ENCODE data around the gene ANLN. TPM values are rescaled to one million over a fixed set of nuclear protein-coding genes. Genes with fewer than 3 reads are reported as not detected.

The ANLN gene
- total RNA-seq, 1 experiment from 2014 or later, result 78.9 TPM

GRCh38 chr7:36491317-36491716, 101.7 kb downstream of the ANLN start:
- Histone ChIP-seq H3K79me1 (ENCODE audit: insufficient read depth, low read depth, low read length, poor library complexity, severe bottlenecking) (no peaks in the 10 kb centered on the region), H3K18ac (ENCODE audit: insufficient read length, low read depth, low read length) (no peak overlapping the region), H4K8ac (replicated peaks; ENCODE audit: insufficient read length, low read depth, low read length) (no peak overlapping the region), H2BK15ac (ENCODE audit: low read depth, low read length) (no peak overlapping the region), H2BK5ac (ENCODE audit: insufficient read length, low read length) (no peak overlapping the region), H2BK12ac (ENCODE audit: insufficient read length, low read depth, low read length) (no peak overlapping the region), H3K56ac (ENCODE audit: insufficient read length, low read depth, low read length) (no peak overlapping the region), H4K91ac (ENCODE audit: insufficient read length, low read depth, low read length) (no peak overlapping the region), H2AFZ (ENCODE audit: low read length) (no peak overlapping the region), H3K27me3 (ENCODE audit: insufficient read depth, low read length) (no peaks in the 10 kb centered on the region), H3K4ac (ENCODE audit: low read depth, low read length) (no peak overlapping the region), H3K4me1 (ENCODE audit: insufficient read depth, low read length) (no peaks in the 10 kb centered on the region), H3K14ac (ENCODE audit: insufficient read depth, low read length) (no peak overlapping the region), H4K20me1 (ENCODE audit: control insufficient read depth, insufficient read depth, insufficient read length) (no peaks in the 10 kb centered on the region), H4K5ac (ENCODE audit: insufficient read length, low read depth, low read length) (no peak overlapping the region), H2AK5ac (ENCODE audit: insufficient read length, low read length) (no peak overlapping the region), H3K4me2 (ENCODE audit: insufficient read depth, insufficient read length, low read length) (no peak overlapping the region), H3K79me2 (ENCODE audit: insufficient read depth, low read length) (no peaks in the 10 kb centered on the region; the same call in 1 of the 2 replicates), H3K9ac (ENCODE audit: extremely low read depth, insufficient read length, low read length) (no peak overlapping the region), H3K23me2 (ENCODE audit: insufficient read length, low read depth, low read length, poor library complexity, severe bottlenecking) (no peaks in the 10 kb centered on the region), H2BK20ac (ENCODE audit: low read depth, low read length, poor library complexity, severe bottlenecking) (no peak overlapping the region), H3K9me3 (ENCODE audit: control insufficient read depth, low read depth, low read length) (no peaks in the 10 kb centered on the region), H3T11ph (ENCODE audit: low read length) (no peak overlapping the region), H3K23ac (ENCODE audit: insufficient read length, low read depth, low read length) (no peak overlapping the region), H2BK120ac (ENCODE audit: low read depth, low read length, poor library complexity, severe bottlenecking) (no peak overlapping the region), H3K27ac (ENCODE audit: insufficient read length, low read depth, low read length) (no peak overlapping the region)
- Mint-ChIP-seq H3K4me1 (peaks cover 0 to 2% of the 10 kb centered on the region in 2 experiments; a peak in 1 of 4 replicates), H3K9me3 (peaks cover 8 to 10% of the 10 kb centered on the region in 2 experiments; a peak in 4 of 5 replicates), H3K27me3 (ENCODE audit: low read depth) (no peaks in the 10 kb centered on the region), H3K4me3 (no peak overlapping the region), H3K36me3 (ENCODE audit: insufficient read depth in 1 of 3, low read depth in 3 of 3) (peaks cover 5 to 7% (median 6%) of the 10 kb centered on the region in 3 experiments; a peak in 3 of 7 replicates), H3K27ac (no peak overlapping the region)
- no CpG with 5 or more reads among the region's 3 CpGs for WGBS (ENCODE audit: extremely low coverage, insufficient read length, low lambda C conversion rate)
- TF ChIP-seq CTCF (conservative IDR thresholded peaks at IDR 0.05), result no peak
- DNase-seq, result no peak

All from H9 (cell line).